A549 (cell line): ENCODE measurements around the gene SELENOM.

ENCODE experiments used
- CBX2 ChIP-seq: fragments of 200-600 bp; sonication (generic); IDR thresholded peaks from 2 replicates; pipeline ENCODE4 v1.6.1; 2016; ENCODE audit warnings: low read depth, mild to moderate bottlenecking, borderline replicate concordance
- CTCF ChIP-seq: fragments of >200 bp; sonication (Bioruptor Twin); formaldehyde crosslinking; IDR thresholded peaks from 3 replicates; pipeline ENCODE4 v1.5.1; 2016
- EP300 ChIP-seq, 2 experiments: fragments of >200 bp; sonication (Bioruptor Twin); formaldehyde crosslinking; IDR thresholded peaks; 2 replicates in 1 of 2; 3 replicates in 1 of 2; pipeline ENCODE4 v1.6.1; 2016 to 2017
- FOSB ChIP-seq: fragments of 250-450 bp; sonication (Bioruptor Pico); IDR thresholded peaks from 2 replicates; pipeline ENCODE4 v1.5.0; 2020; ENCODE audit warnings: mild to moderate bottlenecking, moderate library complexity
- HMGXB4 ChIP-seq: fragments of 250-450 bp; sonication (Bioruptor Pico); IDR thresholded peaks from 2 replicates; pipeline ENCODE4 v1.5.0; 2021; ENCODE audit warnings: mild to moderate bottlenecking, moderate library complexity, borderline replicate concordance
- KDM1A ChIP-seq: fragments of 200-600 bp; sonication (generic); IDR thresholded peaks from 2 replicates; pipeline ENCODE4 v1.6.1; 2016; ENCODE audit warnings: low read depth, mild to moderate bottlenecking
- MAZ ChIP-seq: fragments of 150-350 bp; IDR thresholded peaks from 2 replicates; pipeline ENCODE4 v1.6.1; 2014; ENCODE audit warnings: antibody characterized with exemption, low read depth, low read length, borderline replicate concordance
- MYC ChIP-seq: IDR thresholded peaks from 2 replicates; pipeline ENCODE4 v1.6.1; 2012; ENCODE audit warnings: mild to moderate bottlenecking, inconsistent platforms, low read length, improper control_type of control experiment, borderline replicate concordance
- POLR2A ChIP-seq: IDR thresholded peaks from 2 replicates; pipeline ENCODE4 v1.6.1; 2012; ENCODE audit warnings: mild to moderate bottlenecking, low read length
- RAD21 ChIP-seq, 2 experiments: fragments of >200 bp in 1 of 2; sonication (Bioruptor Twin) in 1 of 2; formaldehyde crosslinking in 1 of 2; IDR thresholded peaks in 1 of 2; conservative IDR thresholded peaks in 1 of 2; 2 replicates in 1 of 2; 3 replicates in 1 of 2; pipeline ENCODE4 v1.6.1; 2012 to 2018; ENCODE audit warnings: inconsistent platforms in 1 of 2
- REST ChIP-seq: fragments of 200-600 bp; sonication (generic); IDR thresholded peaks from 2 replicates; pipeline ENCODE4 v1.6.1; 2016; ENCODE audit warnings: antibody characterized with exemption, mild to moderate bottlenecking, moderate library complexity
- SMC3 ChIP-seq: fragments of >200 bp; sonication (Bioruptor Twin); formaldehyde crosslinking; IDR thresholded peaks from 3 replicates; pipeline ENCODE4 v1.6.1; 2018; ENCODE audit warnings: inconsistent platforms

DNA sequence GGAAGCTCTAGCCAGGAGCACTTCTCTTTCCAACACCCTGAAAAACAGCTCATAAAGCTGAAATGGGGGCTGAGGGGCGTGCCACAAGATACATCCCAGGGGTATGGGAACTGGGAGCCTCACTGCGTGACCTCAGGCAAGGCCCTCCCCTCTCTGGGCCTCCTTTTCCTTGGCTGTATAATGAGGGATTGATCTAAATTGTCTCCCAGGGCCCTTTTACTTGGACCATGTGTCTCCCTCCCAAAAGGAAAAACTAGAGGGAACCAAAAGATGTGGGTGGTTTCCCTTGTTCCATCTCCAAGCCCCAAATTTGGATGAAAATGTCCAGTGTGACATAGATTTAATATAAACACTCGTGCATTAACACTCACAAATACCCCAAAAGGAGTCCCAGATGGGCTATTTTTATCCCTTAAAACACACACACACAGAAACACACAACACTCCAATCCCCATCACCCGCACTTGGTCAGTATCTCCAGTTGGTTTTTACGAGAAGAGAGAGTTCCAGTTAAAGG is 52.2 kb downstream of the SELENOM start:
- TF ChIP-seq MAZ (no peak), RAD21 (conservative IDR thresholded peaks at IDR 0.05 in 1 of 2, IDR thresholded peaks at IDR 0.05 in 1 of 2) (no peak), CTCF (no peak), POLR2A (no peak), SMC3 (no peak), HMGXB4 (CRISPR knock-in tag) (no peak), REST (no peak), FOSB (CRISPR knock-in tag) (no peak), MYC (no peak), KDM1A (no peak), EP300 (IDR thresholded peaks at IDR 0.05) (no peak), CBX2 (no peak)
